PFSK-1 (cell line): ENCODE results near the gene CCDC191.

Source experiments
- FOXP2 ChIP-seq: optimal IDR thresholded peaks from 2 replicates; pipeline ENCODE3; 2011; ENCODE audit warnings: borderline replicate concordance, control low read depth, inconsistent platforms; ENCODE audit not compliant: insufficient read depth; ENCODE audit errors: extremely low read length, extremely low read depth
- TAF1 ChIP-seq: IDR thresholded peaks from 2 replicates; pipeline ENCODE4 v1.6.1; 2012; ENCODE audit warnings: low read length, control low read depth, borderline replicate concordance; ENCODE audit not compliant: insufficient read depth

- TF ChIP-seq TAF1 (no peak), FOXP2 (no peak)
Measured at GRCh38 chr3:113927556-113927955, 128.8 kb downstream of the CCDC191 start.
